Effector CD4-positive, alpha-beta T cell (primary cell): ENCODE data around the gene TRIM2.

Experiments used
- DNase-seq: peaks from one replicate; pipeline ENCODE4 v3.0.0-alpha.2; 2020

Gene TRIM2

DNA sequence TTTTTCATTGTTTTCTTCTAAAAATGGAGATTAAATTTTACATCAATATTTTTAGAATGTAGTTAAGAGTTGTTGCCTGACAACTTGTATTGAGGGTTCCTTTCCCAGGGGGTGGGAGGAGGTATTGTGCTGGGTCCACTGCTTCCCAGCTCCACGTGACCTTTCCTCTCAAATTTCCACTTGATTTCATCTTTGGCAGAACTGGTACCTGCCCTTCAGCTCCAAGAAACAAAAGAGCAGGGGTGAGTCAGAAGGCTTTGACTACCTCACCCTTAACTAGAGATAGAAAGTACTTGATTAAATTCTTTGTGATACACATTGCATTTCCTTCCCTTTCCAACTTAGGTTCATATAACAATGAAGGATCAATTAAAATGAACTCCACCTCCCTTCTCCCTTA, 19.7 kb downstream of the TRIM2 start:
- no peak for DNase-seq

DNA sequence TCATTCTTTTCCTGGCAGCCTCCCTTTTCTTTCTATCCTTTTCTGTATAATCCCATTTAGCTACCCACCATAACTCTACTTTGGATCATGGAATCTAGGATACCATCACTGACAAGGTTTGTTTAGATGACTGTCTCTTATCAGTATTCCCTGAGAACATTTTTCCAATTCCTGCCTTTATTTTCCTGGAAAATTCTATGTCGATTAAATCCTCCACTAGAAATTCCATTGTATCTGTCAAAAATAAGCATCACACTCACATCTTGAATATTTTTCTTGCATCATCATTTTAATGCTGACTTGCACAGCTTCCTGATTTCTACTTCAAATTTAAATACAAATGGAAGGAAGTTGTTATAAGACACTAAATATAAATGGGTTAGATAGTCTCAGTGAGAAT, 20.2 kb downstream of the TRIM2 start:
- DNase-seq, result no peak

DNA sequence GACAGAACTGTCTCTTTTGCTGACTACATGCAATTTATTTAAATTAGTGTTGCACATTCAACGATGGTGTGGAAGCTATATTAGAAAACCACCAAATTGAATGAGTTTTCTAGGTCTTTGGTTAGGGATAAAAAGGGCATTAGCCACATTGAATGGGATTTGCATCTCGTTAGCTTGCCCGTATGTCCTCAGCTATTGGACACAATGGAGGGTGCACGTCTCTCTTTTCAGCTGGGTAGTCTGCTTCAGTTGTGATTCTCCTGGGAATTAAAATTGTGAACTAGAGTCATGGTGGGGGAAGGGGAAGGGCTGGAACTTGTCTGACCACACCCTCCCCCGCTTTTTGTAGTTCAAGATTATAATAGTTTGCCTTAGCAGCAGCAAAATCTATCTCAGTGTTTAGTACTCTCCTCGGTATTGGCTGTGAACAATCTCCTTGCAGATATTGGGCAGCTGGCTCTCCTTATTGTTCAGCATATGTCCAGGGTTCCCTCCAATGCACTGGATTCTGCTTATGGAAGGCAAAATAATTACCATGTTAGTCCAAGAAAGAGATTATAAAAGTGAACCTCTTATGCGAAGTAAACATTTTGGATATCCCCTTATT, 23.3 kb downstream of the TRIM2 start:
- DNase-seq, result no peak

DNA sequence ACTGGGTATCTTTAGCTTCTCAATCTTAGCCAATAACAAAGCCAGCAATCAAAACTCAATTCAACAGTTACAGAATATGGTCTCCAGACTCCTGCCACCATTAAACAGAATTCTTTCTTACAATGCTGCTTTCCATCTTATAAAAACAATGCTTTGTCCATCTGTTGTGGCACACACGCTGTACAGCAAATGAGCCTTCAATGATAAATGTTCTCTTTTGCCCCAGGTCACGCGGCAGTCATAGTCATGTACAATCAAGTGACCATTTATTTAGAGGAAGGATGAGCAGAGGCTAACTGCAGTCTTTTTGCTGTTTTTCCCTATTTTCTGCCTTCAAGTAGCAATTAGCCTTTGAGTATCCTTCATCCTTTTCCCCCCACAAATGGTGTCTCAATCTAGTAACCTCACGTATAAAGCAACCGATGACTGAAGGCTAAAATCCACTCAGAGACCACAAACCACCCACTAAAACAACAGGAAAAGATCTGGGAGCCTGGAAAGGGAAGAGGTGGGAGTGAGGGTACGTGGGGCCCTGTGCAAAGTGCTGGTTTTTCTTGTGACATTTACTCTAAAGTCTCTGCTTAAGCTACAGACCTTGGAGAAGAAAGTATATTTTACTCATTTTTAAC, 24.4 kb downstream of the TRIM2 start:
- DNase-seq, result no peak

DNA sequence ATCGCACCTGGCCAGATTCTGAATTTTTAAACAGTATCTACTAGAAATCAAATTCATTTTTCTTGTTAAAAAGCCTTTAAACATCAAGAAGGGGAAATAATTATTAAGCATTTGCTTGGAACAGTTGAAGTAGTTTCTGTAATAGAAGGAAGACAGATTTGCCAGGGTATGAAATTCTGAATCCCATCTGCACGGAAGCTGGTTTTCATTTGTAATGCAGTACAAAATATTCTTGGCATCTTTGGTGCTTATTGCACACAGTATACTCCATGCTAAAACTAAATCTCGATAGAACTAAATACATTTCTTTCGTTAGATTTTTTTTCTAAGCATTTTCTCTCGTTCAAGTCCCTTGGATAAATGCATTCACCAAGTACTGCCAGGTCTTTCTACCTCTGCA, 25.3 kb downstream of the TRIM2 start:
- no peak for DNase-seq

DNA sequence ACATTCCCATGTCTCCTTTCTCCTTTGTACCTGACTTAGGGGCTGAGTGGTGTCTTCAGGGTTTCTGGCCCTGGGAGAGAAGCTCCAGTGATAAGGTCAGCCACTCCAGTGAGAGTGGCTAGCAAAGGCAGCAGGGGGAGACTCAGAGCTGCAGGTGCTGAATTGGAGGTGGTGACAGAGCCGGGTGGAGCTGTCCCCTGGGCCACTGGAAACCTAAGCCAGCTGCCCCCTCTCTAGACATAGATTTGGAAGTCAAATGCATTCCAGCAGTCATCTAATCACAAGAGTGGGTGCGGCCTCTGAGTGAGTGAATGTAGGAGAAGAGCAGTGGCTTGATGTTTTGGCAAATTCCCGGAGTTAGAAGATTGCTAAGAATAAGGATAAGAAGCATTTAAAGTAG, 28.5 kb downstream of the TRIM2 start:
- no peak for DNase-seq

DNA sequence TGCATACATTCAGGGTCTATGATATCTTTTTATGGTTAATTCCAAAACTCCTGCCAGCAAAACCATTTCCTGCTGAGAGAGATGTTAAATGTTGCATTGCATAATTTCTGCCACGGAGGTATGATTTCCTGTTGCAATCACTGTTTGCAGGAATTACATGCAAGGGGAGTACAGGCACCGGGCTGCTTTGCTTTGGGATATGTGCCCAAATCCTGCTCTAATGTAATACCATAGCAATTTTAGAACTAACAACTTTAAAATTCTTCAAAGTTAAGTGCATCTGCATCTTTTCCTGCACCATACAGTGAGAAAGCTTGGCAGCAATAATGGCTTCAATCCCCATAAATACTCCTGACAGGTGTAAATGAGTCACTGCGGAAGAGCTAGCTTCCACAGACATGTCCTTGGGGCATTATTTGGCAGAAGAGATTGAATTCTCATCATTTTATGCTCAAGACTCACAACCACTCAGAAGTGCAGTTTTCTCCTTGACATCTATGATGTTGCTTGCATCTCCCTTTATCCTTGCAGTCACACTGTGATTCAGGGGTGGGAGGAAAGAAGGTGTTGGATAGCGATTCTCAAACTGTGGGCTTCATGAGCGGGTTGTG, 29.6 kb downstream of the TRIM2 start:
- DNase-seq, result no peak

DNA sequence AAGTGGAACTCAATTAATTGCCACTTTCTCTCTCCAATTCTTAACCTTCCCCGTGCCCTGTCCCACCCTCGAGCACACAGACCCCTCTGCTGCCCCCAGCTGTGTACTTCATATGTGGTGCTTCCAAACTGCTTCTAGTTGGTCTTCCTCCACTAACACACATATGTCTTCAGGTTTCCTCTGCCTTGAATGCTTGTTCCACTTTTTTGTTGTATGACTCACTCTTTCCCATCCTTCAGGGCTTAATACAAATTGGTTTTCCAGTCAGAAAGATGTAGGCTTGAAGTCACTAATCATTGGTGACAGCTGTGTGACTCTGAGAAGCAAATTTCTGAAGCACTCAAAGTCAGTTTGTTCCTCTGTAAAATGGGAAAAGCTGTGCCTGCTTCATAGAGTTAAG, 30.6 kb downstream of the TRIM2 start:
- DNase-seq, result no peak

DNA sequence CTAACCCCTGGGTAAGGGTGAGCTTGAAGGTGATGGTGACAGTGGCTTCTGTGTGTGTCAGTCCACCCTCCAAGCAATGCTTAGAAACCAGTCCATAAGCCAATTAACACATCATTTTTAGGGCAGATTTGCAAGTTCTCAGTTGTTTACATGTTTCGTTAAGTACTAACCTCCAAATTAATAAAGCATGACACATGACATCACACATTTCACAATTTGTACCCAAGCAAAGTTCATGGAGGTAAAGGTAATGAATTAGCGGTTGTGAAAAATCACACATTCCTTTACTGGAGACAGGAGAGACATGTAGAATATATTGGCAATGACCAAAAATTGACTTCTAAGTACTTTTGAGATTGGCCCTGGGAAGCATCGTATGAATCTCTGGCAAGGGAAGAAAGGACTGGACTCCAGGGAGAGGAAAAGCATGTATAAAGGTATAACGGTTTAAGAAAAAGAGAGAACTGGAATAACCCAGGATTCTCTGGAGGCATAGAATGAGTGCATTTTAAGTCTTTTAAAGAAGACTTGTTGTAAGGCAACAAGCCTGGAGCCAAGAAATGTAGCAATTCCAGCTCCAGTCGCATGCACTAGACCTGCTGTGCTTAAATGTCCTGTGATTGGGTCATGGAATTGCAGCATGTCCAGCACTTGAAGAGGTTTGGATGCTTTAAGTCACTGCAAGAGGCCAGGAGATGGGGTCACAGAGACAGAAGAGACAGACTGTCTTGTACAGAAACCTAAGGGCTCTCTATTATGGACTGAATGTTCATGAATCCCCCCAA, 34.1 kb downstream of the TRIM2 start:
- DNase-seq, result no peak

DNA sequence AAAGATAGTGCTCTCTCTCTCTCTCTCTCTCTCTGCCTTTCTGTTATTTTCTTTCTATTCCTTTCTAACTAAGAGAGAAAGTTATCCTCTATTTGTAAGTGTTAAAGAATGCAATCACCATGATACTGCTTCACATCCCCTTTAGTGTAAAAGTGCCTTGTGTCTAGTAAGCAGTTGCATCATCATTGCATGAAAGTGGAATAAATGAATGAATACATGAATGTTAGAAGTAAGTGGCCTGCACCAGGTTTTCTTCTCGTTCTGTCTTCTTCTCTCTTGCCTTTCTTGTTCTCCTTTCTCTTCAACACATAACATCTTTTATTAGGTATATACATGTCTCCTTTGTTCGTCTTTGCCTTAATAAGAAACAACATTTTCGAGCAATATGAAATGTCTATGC, 35.2 kb downstream of the TRIM2 start:
- no peak for DNase-seq

DNA sequence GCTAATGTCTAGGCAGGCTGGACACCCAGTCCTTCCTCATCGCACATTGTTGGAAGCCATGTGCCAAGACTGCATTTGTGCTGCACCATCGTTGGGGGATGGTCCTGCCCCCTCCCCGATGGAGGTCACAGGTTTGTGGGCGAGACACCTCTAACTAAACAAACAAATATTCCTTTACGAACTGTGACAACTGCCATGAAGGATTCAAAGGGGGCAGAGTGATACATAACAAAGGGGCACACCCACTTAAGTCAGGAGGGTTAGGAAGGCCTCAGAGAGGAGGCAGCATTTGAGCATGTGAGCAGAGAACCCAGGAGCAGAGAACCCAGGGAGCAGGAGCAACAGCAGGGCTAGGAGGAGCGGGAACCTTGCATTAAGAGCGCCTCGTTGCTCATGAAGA, 37.1 kb downstream of the TRIM2 start:
- DNase-seq, result no peak

DNA sequence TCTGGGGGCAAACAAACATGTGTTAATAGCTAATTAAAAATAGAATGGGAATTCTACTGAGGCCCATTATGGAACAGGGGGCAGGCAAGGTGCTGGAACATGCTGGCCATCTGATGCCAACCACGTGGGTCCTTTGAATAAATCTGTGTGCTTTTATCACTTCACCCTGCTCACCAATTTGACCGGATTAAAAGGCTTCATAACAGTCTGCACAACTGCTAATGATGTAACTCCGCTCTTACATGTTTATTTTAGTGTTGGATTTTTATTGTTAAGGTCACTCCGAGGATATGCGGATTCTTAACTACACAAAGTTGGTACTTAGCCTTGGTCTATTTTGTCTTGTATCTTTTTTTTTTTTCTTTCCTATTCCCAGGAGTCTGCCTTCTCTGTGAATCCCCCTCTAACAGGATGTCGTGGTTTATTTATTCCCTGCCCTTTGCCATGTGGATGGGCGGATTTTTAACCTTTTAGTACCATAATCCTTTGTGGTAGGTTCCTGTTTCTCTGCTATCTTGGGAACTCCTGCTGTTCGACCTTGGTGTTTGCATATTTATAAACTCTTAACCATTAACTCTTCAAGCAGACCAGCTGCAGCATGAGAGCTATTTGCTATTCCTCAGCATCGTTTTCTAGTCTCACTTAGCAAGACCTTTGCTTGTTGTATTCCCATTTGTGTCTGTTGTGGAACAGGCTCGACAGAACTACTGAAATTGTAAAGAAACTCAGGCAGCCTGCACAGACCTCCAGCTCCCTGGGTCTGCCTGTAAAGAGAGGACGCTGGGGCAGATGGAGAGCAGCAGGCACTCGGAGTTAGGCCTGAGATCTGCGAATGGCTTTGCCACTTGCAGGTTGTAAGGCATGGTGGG, 38.0 kb downstream of the TRIM2 start:
- no peak for DNase-seq

DNA sequence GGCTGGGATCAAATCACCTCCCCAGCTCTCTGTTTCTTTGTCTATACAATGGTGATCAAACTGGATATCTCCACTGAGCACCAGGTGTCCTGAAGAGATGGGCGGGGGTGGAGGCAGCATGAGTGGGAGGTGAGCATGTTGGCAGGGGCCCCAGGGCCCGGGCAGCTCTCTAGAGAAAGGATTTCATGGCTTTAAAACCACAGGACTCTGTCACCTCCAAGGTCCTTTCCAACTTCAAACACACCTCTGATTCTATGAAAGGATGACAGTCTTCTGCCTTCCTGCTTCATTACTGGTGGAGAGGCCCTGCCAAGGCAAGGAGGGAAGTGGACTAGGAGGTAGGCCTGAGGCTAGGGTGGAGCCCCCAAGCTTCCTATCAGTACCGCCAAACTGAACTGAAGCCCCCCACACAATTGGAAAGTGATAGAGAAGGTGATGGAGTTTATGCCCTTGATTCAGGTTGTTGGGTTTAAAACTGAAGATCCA, 38.6 kb downstream of the TRIM2 start:
- no peak for DNase-seq

DNA sequence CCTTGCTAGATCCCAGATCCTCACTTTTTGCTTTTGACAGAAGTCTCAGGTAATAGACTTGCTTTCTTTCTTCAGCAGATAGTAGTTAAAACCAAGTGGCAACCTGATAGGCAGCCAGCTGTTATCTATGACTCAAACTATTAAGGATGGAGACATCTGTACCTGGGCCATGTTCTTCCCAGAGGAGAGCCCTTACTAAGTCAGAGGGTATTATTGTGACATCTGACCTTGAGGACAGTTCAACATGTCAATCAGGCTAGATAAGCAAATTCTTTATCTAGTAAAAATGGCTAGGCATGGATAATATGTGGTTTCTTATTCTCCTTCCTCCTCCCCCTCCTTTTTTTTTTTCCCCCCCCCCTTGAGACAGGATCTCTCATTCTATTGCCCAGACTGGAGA, 39.2 kb downstream of the TRIM2 start:
- DNase-seq, result no peak

DNA sequence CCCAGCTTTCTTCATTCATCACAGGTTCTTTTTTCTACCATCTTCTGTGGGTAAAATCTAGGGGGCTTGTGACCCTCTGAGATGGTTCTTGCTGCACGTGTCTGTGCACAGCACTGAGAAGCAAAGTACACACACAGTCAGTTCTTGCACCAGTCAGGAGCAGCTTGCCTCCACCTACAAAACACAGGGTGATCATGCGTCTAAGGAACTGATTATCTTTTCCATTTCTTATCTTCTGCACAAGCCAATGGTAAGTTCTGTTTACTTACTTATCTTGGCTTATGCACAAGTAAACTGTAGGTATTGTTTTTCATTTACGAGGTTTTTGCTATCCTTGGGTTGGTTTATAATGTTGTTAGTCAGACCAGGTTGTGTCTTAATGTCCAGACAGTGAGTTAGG, 40.7 kb downstream of the TRIM2 start:
- DNase-seq, result no peak

DNA sequence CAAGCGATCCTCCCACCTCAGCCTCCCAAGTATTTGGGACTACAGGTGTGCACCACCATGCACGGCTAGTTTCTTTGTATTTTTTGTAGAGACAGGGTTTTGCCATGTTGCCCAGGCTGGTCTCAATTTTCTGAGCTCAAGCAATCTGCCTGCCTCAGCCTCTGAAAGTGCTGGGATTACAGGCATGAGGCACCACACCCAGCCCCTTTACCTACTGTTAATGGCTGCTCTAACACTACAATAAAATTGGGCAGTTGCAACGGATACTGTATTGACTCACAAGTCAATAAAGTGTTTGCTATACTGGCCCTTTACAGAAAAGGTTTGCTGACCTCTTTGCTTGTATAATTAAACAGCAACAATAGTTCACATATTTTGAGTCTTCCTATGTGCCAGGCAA, 41.5 kb downstream of the TRIM2 start:
- DNase-seq, result no peak

DNA sequence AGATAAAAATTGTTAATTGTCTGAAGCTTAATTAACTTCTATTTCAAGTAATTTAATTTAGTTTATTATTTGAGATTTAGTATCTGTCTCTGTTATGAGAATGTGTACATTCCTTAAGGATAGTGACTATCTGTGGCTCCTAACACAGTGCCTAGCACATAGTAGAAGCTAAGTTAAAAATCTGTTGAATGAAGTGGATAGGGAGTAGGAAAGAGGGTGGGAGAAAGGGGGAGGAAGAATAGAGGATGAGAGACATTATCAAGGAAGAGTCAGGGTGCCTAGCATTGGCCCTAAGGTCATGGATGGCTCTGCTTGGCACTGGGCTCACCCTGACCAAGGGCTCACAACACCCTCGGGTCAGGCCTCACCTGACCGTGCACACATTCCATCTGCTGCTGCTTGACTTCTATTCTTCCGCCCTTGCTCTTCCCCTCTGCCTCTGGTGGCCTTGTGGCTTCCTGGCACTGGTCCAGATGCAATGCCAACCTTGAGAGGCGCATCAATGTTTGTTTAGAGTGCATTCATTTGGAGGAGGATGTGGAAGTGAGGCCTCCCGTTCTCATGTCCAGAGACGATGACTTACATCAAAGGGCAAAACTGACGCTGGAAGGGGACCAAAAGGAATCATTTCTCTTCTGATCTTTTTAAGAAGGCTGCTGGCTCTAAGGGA, 42.3 kb downstream of the TRIM2 start:
- no peak for DNase-seq

DNA sequence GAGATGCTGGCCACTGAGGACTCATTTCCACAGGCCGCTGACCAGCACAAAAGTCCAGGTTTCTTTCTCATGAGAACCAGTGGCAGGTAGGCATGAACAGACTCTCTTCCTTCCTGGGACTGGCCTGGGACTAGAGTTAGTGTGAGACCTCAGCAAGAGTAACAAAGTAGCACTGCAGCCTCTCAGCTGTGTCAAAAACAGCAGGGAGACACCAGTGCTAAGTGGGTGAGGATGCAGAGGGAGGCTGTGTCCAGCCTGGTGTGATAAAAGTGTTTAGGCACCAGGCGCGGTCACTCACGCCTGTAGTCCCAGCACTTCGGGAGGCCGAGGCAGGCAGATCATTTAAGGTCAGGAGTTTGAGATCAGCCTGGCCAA, 42.9 kb downstream of the TRIM2 start:
- DNase-seq, result no peak

DNA sequence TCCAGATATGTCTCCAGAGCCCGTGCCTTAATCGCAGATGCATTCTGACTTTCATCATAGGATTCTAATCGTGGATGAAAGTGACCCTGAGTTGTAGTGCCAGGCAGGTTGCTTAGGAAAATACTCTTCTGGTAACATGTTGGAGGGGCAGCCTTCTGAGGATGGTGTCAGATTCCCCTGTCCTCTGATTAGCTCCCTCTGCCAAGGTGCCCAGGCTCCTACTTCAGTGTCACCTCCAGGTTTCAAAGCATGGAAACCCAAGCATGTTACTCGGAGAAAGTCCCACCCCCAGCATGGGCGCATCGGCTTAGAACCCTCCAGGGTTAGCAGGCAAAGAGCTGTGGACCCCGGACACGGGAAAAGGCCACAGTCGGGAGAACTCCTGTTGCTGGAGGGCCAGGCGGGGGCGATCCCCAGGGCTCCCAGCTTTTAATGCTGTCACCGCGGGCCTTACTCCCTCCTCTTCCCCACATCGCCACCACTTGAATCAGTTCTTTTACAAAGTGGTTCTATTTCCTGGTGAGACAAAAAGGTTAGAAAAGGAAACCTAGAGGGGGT, 44.5 kb downstream of the TRIM2 start:
- DNase-seq, result no peak

DNA sequence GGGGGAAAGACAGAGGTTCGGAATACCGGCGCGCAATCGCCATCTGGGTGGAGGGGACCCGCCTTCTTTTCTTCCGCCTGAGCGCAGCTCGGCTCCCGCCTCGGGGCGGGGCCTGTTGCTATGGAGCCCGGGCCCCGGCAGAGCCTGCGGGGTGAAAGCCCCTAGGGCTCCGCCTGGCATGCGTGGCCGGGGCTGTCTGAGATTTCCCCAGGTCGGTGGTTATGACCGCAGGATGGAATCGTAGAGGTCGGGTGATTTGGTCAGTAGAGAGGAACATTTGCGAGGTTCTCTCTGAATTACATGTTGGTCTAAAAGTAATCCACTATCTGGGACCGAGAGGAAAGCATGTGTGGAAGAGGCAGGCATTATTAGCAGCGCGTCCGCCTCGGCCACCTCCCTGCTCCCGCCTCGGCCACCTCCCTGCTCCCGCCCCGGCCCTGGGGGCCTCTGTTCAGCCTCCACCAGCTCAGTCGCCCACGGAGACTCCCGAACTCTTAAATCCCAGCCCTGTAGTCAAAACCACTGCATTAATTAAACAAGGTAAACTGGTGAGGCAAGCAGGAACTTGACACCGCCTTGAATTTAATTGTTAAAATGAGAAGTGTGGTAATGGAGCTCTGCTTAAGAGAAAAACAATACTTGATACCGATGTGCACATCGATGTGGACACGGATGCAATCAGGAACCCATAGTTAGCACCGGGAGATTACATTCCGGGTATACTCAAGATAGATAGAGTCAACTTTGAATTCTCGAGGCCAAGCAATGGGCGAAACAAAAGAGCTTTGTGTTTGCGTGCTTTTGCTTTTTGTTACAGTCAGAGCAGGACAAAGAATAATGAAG, 45.2 kb downstream of the TRIM2 start:
- peak; percentile 78 for DNase-seq

DNA sequence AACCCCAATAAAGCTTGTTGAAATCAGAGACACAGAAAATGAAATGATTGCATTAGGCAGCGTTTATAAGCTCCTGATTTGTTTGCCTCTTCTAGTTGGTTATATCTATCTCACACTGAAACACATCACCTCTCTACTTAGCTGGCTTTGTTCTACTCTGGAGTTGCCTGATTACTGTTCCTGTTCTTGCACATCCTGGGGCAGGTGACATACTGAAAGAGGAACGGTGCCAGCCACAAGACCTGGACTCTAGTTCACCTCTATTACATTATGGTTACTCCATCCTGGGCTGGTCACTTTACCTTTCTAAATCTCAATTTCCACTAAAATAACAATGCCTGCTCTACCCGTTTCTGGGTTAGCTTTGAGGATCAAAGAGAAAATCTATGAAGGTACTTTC, 47.9 kb downstream of the TRIM2 start:
- no peak for DNase-seq
